Measurements from ENCODE around the gene IFITM2. TPM values are rescaled to one million over a fixed set of nuclear protein-coding genes. Genes with fewer than 3 reads are reported as not detected.

The IFITM2 gene
- total and polyA plus RNA-seq, 2 of the 4 experiments (the other 2 are of a cell fraction), result 31.2 to 564 TPM

- H3K4me3 ChIP-seq (ENCODE audit: insufficient read depth, low read depth, low read length), result peak overlapping the region; percentile 42; the same call in 1 of the 2 replicates
- no peak overlapping the region for H2BK15ac ChIP-seq (ENCODE audit: low read depth, low read length)
- CTCF ChIA-PET, result no interaction called here
- peak overlapping the region; percentile 64 to 86; a peak in 3 of 4 replicates for H4K8ac ChIP-seq (ENCODE audit: low read depth in 2 of 2, low read length in 2 of 2)
- POLR2A ChIA-PET (ENCODE audit: unreplicated experiment), result no interaction called here
- H4K91ac ChIP-seq (ENCODE audit: insufficient read depth, low read depth, low read length), result no peak overlapping the region; the same call in 1 of the 2 replicates
- intact Hi-C loops (cut with micrococcal nuclease) (no loop called here), in situ Hi-C loops (cut with MboI; ENCODE audit: low sequenced_read_pairs) (loop anchor here (10.0 kb wide), 1 partner anchor 65 kb away; no protein-coding TSS in a partner anchor), dilution Hi-C loops (cut with HindIII; ENCODE audit: low sequenced_read_pairs, unreplicated experiment) (no loop called here)
- H4K5ac ChIP-seq (ENCODE audit: low read depth, low read length), result no peak overlapping the region
- ATAC-seq (ENCODE audit: low read depth) (no peak), DNase-seq (no peak)
- H3K4ac ChIP-seq (ENCODE audit: low read depth, low read length), result peak overlapping the region; percentile 56
- H3K9me1 ChIP-seq (ENCODE audit: insufficient read depth, low read length), result no peaks in the 10 kb centered on the region
- H3K56ac ChIP-seq (ENCODE audit: extremely low read depth, insufficient read depth, low read length), result no peak overlapping the region
- no peak overlapping the region for H3K18ac ChIP-seq (ENCODE audit: low read depth, low read length)
- H2AFZ ChIP-seq (replicated peaks; ENCODE audit: low read length, poor library complexity), result peak overlapping the region; percentile 71
- H3K9me3 ChIP-seq (ENCODE audit: control insufficient read depth, insufficient read depth, low read length), result no peaks in the 10 kb centered on the region
- H3K4me1 ChIP-seq (ENCODE audit: control insufficient read depth, insufficient read depth, low read length), result peaks cover 4% of the 10 kb centered on the region; the same call in 1 of the 2 replicates
- H2BK20ac ChIP-seq (ENCODE audit: low read depth, low read length), result no peak overlapping the region
- 89% methylated on average over 30 of the region's 48 CpGs; no CpG with 5 or more reads in 1 of the 2 experiments for WGBS, 2 experiments (ENCODE audit: extremely low coverage in 2 of 2, insufficient read length in 1 of 2)
- peaks cover 15% of the 10 kb centered on the region; the same call in 1 of the 2 replicates for H3K27me3 ChIP-seq (ENCODE audit: control insufficient read depth, insufficient read depth, low read length)
- no peak overlapping the region for H2BK120ac ChIP-seq (ENCODE audit: low read depth, low read length)
- H3K23ac ChIP-seq (ENCODE audit: low read depth, low read length), result peak overlapping the region; percentile 24; the same call in 1 of the 2 replicates
- peak overlapping the region; percentile 83 for H3K4me2 ChIP-seq (ENCODE audit: low read depth, low read length)
- H2BK5ac ChIP-seq (ENCODE audit: low read depth, low read length, poor library complexity, severe bottlenecking), result no peak overlapping the region
- H2AK9ac ChIP-seq (replicated peaks; ENCODE audit: low read depth, low read length, poor library complexity), result peak overlapping the region; percentile 97
- peak overlapping the region; percentile 54; the same call in 1 of the 2 replicates for H3K9ac ChIP-seq (ENCODE audit: low read depth, low read length)
- peak overlapping the region; percentile 75 for H2AK5ac ChIP-seq (ENCODE audit: low read depth, low read length)
- H4K20me1 ChIP-seq (ENCODE audit: insufficient read depth, low read length), result no peaks in the 10 kb centered on the region
- H3K36me3 ChIP-seq (ENCODE audit: control insufficient read depth, insufficient read depth, low read length), result peaks cover 19% of the 10 kb centered on the region
- H3K14ac ChIP-seq (replicated peaks; ENCODE audit: low read depth, low read length), result peak overlapping the region; percentile 32; the same call in 1 of the 2 replicates
- H3K79me1 ChIP-seq (ENCODE audit: low read depth in 1 of 2, low read length in 2 of 2), result peaks cover 0 to 7% of the 10 kb centered on the region in 2 experiments; a peak in 3 of 4 replicates
- no peak overlapping the region for H3K27ac ChIP-seq (ENCODE audit: insufficient read depth, low read length)
- BruUV-seq (replicated peaks), result no TSS peak
- no peak for TF ChIP-seq ELK1 (IDR thresholded peaks at IDR 0.05; ENCODE audit: borderline replicate concordance, low read depth, low read length)
- TF ChIP-seq MXI1 (IDR thresholded peaks at IDR 0.05; ENCODE audit: borderline replicate concordance, low read depth, low read length), result no peak
- TF ChIP-seq RAD21 (IDR thresholded peaks at IDR 0.05; ENCODE audit: low read length), result no peak
- TF ChIP-seq RCOR1 (IDR thresholded peaks at IDR 0.05; ENCODE audit: insufficient replicate concordance, low read length), result no peak
- no peak for TF ChIP-seq SMC3 (IDR thresholded peaks at IDR 0.05; ENCODE audit: low read depth, low read length)
- TF ChIP-seq MAZ (IDR thresholded peaks at IDR 0.05; ENCODE audit: borderline replicate concordance, low read depth, low read length), result no peak
- no peak for TF ChIP-seq NFE2L2 (IDR thresholded peaks at IDR 0.05; ENCODE audit: low read depth, low read length)
- TF ChIP-seq FOS (IDR thresholded peaks at IDR 0.05; ENCODE audit: low read depth, low read length), result no peak
- TF ChIP-seq CEBPB (IDR thresholded peaks at IDR 0.05; ENCODE audit: low read depth, low read length), result no peak
- no peak for TF ChIP-seq USF2 (IDR thresholded peaks at IDR 0.05; ENCODE audit: low read depth, low read length)
- TF ChIP-seq RFX5 (IDR thresholded peaks at IDR 0.05; ENCODE audit: low read depth, low read length), result no peak
- no peak for TF ChIP-seq CHD1 (IDR thresholded peaks at IDR 0.05; ENCODE audit: low read depth, low read length)
- TF ChIP-seq CTCF (conservative IDR thresholded peaks at IDR 0.05; ENCODE audit: low read depth, low read length), result no peak
Measured at GRCh38 chr11:289712-290620, 17.6 kb upstream of the IFITM2 start.

All from IMR-90 (cell line).